Urinary bladder (tissue), 4 donors: Measurements from ENCODE around the gene TSC22D3. TPM values are rescaled to one million over a fixed set of nuclear protein-coding genes. Genes with fewer than 3 reads are reported as not detected.
A peak's percentile ranks its signal among the peaks of the same experiment; 100 is the strongest.

Experiments used
- DNase-seq: peaks from one replicate; pipeline ENCODE4 v3.0.0-alpha.2; 2015; ENCODE audit errors: extremely low spot score
- H3K27ac ChIP-seq: one replicate; pipeline ENCODE4 v1.5.1; 2013; ENCODE audit warnings: low read depth, mild to moderate bottlenecking, moderate library complexity
- H3K36me3 ChIP-seq: one replicate; pipeline ENCODE4 v1.6.1; 2013; ENCODE audit warnings: mild to moderate bottlenecking, moderate library complexity; ENCODE audit not compliant: insufficient read depth
- H3K4me1 ChIP-seq: one replicate; pipeline ENCODE4 v1.6.1; 2013; ENCODE audit warnings: mild to moderate bottlenecking, moderate library complexity; ENCODE audit not compliant: insufficient read depth
- H3K4me3 ChIP-seq: one replicate; pipeline ENCODE4 v1.5.1; 2013; ENCODE audit warnings: low read depth, low read length
- WGBS: extraction: QIAGEN DNeasy Blood & Tissue Kit; methylation state at CpG from one replicate; pipeline ENCODE4 v1.1.7; 2013; 5-methylcytosine and 5-hydroxymethylcytosine counted together
- polyA plus RNA-seq: library from polyadenylated mRNA; stranded (reverse); fragments of 200-250 nt; gene quantifications from one replicate; pipeline ENCODE4 v1.2.3, GENCODE V29; 2013
- total RNA-seq: library from RNA; depleted of rRNA; stranded (reverse); fragments of >200 nt; gene quantifications from one replicate; pipeline ENCODE4 v1.2.3, GENCODE V29; 2014
- donor health status: healthy with polysubstance abuse.
- donor health status: healthy.

Gene TSC22D3
- total and polyA plus RNA-seq, 2 donors = 63.2 to 843 TPM

DNA sequence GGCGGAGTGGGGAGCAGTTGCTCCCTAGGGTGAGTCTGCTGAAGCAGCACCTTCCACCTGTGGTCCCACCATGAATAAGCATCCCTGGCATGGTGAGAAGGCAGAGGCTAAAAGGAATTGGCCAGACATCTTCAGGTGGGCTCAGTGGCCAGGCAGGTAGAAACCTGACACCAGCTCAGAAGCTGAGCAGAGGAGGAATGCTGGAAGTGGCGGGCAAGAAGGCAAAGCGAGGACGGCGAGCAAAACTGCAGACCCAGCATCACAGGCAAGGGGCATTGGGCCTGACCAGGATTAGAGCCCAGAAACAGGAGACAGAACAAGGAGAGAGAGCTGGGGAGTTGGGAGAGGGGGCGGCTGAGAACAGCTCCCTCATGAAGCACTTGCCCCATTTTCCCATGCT, 25.3 kb downstream of the TSC22D3 start:
- no peaks in the 10 kb centered on the region for H3K4me1 ChIP-seq
- DNase-seq = no peak
- H3K4me3 ChIP-seq = no peak overlapping the region
- no peak overlapping the region for H3K27ac ChIP-seq
- H3K36me3 ChIP-seq = no peaks in the 10 kb centered on the region
- 97% methylated on average over 6 of the region's 6 CpGs for WGBS

DNA sequence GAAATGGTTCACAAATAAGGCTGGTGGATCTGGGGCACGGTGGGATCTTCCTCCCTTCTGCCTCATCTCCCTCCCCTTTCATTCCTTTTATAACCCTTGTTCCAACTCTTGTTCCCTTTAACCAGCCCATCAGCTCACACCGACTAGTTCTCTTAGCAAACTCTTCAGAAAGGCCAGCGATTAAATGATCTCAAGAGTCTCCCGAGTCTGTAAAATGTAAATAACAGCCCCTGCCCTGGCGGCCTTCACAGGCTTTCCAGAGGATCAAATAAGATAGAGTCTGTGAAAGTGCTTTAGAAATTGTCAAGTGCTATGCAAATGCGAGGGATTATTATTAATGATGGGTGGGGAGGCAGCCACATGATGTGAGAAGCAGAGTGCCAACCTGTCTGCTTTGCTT, 27.1 kb downstream of the TSC22D3 start:
- no peak overlapping the region for H3K4me3 ChIP-seq
- H3K27ac ChIP-seq = no peak overlapping the region
- 56% methylated on average over 6 of the region's 6 CpGs for WGBS
- H3K4me1 ChIP-seq = no peaks in the 10 kb centered on the region
- DNase-seq = no peak
- no peaks in the 10 kb centered on the region for H3K36me3 ChIP-seq

DNA sequence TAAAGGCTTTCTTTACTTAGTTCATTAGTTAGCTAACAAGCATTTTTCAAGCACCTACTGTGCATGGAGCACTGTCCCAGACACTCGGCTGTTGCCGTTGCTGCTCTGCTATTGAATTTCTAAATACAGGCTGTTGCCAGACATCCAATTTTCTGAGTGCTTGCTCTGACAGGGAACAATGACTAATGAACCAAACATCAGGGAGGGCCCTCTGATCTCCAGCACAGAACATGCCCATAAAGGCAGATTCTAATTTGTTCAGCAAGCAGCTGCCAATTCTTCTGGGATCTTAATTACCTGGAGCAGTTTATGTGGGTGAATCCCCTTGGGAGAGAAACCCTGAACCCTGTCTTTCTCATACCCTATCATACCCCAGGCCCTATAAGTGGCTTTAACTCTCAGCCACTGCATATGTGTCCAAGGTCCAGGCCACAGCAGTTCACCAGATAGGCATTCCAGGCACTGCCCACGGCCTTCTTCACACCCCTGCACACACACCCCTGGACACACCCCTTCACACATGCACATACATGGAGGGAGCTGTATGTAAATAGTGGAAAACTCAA, 27.9 kb downstream of the TSC22D3 start:
- H3K4me3 ChIP-seq = no peak overlapping the region
- H3K27ac ChIP-seq = peak overlapping the region; percentile 31
- no peaks in the 10 kb centered on the region for H3K36me3 ChIP-seq
- H3K4me1 ChIP-seq = no peaks in the 10 kb centered on the region
- no peak for DNase-seq
- 14% methylated on average over 3 of the region's 3 CpGs for WGBS

DNA sequence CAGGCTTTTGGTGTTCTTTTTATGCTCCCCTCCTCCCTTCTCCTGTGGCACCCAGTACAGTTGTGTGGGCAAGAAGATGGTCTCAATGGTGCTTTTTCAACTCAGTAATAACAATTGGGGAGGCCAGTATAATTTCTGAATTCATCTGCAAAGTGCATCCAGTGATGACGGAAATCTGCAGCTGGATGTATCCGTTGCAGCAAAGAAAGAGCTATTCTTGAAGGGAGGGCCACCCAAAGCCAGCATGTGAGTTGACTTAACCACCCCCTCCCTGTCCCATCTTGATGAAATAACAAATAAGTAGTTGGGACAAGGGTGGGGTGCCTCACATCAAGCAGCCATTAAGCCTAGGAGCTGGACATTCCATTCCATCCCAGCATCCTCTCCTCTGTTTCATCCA, 30.7 kb downstream of the TSC22D3 start:
- Histone ChIP-seq H3K27ac (no peak overlapping the region), H3K36me3 (no peaks in the 10 kb centered on the region), H3K4me1 (no peaks in the 10 kb centered on the region), H3K4me3 (no peak overlapping the region)
- DNase-seq = no peak
- WGBS = 92% methylated on average over 2 of the region's 2 CpGs

DNA sequence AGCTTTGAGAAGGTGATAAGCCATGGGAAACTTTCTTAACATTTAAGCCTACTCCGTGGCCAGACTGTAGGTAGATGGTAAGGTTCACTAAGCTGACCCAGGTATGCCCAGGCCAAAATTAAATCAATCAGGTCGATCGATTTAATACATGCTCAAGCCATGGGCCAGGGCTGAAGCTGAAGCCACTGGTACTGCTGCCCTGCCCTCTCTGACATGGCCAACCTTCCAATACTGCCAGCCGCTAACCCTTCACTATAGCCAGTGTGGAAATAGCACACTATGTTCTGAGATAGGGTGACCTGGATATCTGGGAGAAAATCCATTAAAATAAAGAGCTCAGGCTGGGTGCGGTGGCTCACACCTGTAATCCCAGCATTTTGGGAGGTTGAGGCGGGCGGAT, 31.6 kb downstream of the TSC22D3 start:
- Histone ChIP-seq H3K4me1 (peaks cover 2% of the 10 kb centered on the region), H3K27ac (peak overlapping the region; percentile 5), H3K4me3 (no peak overlapping the region), H3K36me3 (no peaks in the 10 kb centered on the region)
- no peak for DNase-seq
- 97% methylated on average over 7 of the region's 7 CpGs for WGBS

DNA sequence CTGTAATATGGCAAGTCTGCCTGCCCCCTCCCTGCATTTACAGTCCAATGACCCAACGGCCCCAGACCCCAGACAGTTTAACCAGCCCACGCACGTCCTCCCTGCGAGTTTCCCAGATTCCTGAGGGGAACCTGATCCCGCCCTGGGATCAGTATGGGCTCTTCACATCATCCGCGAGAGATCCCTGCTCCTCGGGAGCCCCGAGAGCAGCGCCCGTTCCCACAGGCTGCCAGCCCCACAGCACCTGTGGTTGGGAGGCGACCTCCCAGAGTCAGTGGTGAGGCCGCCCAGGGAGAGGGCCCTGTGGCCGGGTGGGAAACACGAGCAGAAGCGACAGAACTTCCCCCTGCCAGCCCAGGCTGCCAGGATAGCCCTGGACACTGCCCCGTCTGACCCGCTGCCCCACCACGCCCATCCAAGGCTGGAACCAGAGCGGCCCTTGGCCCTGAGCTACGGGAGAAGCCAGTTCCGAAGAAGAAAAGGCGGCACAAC, 32.8 kb downstream of the TSC22D3 start:
- Histone ChIP-seq H3K4me1 (peaks cover 2% of the 10 kb centered on the region), H3K27ac (peak overlapping the region; percentile 93), H3K4me3 (no peak overlapping the region), H3K36me3 (no peaks in the 10 kb centered on the region)
- 39% methylated on average over 23 of the region's 23 CpGs for WGBS
- no peak for DNase-seq

DNA sequence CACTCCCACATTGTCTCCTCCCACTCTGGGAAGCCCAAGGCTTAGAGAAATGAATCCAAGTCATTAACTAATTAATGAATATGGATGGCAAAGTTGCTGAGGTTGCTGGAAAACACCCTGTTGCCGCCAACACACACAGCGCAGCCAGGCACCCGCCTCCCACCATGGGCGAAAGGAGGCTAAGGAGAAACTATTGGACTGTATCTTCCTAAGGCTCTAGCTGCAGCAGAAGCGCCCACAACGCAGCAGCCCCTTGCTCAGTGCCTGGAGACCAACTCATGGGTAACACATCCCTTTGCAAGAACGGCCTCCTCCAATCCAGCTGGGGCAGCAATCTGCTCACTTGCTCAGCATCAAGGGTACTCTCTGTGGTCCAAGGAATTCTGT, 34.2 kb downstream of the TSC22D3 start:
- DNase-seq = no peak
- Histone ChIP-seq H3K4me3 (no peak overlapping the region), H3K4me1 (peaks cover 2% of the 10 kb centered on the region), H3K36me3 (no peaks in the 10 kb centered on the region), H3K27ac (peak overlapping the region; percentile 87)
- WGBS = 37% methylated on average over 7 of the region's 7 CpGs

DNA sequence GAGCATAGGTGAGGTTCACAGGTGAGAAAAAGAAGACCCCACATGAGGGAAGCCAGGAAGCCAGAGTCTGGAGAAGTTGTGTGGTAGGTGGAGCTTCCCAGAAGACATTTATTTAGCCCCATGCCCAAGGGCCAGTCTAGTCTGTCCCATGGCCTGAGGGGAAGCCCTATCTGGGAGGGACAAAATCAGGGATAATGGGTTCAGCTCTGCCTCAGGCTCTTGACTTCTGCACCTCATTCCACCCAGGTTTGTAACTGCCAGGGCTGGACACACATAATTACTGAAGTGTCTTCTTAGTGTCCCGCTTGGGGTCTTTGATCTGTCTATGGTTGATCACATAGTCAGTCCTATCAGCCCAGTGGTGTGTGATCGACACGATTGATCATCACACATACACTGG, 36.0 kb downstream of the TSC22D3 start:
- H3K4me3 ChIP-seq = no peak overlapping the region
- H3K36me3 ChIP-seq = no peaks in the 10 kb centered on the region
- 97% methylated on average over 3 of the region's 3 CpGs for WGBS
- DNase-seq = no peak
- peaks cover 2% of the 10 kb centered on the region for H3K4me1 ChIP-seq
- H3K27ac ChIP-seq = no peak overlapping the region

DNA sequence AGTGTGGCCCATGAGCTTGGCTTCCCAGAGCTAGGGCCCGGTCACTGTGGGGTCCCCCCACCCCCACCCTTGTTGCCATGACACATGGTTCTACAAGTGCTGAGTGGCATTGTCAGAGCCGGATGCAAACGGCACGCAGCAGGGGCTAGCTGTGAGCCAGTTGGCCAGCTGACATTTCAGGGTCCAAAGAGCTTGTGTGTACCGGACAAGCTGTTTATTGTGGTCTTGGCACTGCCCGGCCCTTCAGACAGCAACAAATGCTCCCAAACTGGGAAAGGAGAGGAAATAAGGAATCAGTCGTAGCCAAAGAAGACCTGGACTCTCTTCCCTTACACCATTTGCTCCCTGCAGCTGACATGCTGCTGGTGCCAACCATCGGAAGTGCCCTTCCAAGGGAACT, 36.8 kb downstream of the TSC22D3 start:
- H3K36me3 ChIP-seq = no peaks in the 10 kb centered on the region
- H3K4me1 ChIP-seq = peaks cover 2% of the 10 kb centered on the region
- DNase-seq = no peak
- 76% methylated on average over 8 of the region's 8 CpGs for WGBS
- H3K4me3 ChIP-seq = no peak overlapping the region
- peak overlapping the region; percentile 63 for H3K27ac ChIP-seq

DNA sequence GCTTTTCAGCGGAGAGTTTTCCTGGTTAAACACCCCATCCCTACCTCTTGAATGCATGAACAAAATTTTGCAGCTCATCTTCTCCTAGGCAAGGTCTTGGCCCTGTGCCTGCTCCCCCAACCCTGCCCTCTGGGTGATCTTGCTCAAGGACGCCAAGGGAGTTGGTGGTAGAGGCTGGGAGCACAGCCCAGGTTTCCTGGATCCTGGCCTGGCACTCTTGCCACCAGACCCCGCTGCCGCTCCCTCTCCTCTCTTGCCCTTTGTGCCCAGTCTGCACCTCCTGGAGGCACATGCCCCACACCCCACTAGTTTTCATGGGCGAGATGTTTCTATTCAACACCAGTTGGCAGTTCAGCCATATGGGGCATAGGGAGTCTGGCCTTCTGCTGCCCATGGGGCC, 37.3 kb downstream of the TSC22D3 start:
- Histone ChIP-seq H3K27ac (peak overlapping the region; percentile 41), H3K4me1 (peaks cover 2% of the 10 kb centered on the region), H3K36me3 (no peaks in the 10 kb centered on the region), H3K4me3 (no peak overlapping the region)
- WGBS = 95% methylated on average over 5 of the region's 5 CpGs
- DNase-seq = no peak

DNA sequence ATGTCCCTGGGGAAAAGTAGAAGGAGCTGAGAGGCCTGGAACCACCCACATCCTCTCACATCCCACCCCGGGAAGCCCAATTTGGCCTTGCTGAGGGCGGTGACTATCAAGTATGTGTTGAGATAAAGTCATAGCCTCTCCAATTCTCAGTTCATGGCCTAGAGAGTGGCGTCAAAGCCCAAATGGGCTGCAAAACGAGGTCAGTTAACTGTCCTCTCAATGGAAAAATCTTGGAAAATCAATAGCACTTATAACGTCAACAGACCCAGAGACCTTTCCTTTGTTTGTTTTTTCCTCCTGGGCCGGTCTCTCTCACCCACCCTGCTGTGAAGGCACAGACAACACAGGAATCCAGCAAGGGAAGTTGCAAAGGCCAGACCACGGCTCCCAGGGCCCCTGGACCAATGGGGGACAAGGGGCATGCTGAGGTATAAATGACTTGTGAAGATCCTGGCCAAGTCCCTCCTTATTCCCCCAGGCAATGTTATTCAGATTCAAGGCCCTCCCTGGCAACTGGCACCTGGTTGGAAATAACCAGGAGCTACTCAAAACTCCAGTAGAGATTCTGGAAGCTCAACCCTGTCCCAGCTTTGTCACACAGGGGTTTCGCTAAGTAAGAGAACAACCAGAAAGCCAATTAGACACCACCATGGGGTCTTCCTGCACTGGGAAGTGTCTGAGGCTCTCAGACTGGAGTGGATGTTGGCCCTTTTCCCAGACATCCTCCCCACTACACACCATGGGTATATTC, 38.6 kb downstream of the TSC22D3 start:
- no peak for DNase-seq
- peaks cover 2% of the 10 kb centered on the region for H3K4me1 ChIP-seq
- no peak overlapping the region for H3K4me3 ChIP-seq
- 73% methylated on average over 8 of the region's 8 CpGs for WGBS
- H3K36me3 ChIP-seq = no peaks in the 10 kb centered on the region
- no peak overlapping the region for H3K27ac ChIP-seq

DNA sequence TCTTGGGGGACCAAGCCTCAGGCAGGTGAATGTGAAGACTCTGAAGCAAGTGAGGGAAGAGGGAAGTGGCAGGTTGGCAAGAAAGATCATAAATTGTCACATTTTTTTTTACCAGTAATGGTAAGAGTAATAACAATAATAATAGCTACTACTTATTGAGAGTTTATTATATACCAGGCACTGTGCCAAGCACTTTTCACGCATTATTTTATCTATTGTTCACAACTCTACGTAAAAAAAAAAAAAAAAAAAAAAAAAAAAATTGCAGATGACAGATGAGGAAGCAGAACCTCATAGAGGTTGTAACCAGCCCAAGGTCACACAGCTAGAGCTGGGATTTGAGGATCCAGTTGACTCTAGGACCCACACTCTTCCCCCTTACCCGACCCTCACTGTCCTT, 40.9 kb downstream of the TSC22D3 start:
- no peak for DNase-seq
- Histone ChIP-seq H3K4me3 (no peak overlapping the region), H3K36me3 (no peaks in the 10 kb centered on the region), H3K27ac (no peak overlapping the region), H3K4me1 (peaks cover 2% of the 10 kb centered on the region)
- 79% methylated on average over 3 of the region's 3 CpGs for WGBS

DNA sequence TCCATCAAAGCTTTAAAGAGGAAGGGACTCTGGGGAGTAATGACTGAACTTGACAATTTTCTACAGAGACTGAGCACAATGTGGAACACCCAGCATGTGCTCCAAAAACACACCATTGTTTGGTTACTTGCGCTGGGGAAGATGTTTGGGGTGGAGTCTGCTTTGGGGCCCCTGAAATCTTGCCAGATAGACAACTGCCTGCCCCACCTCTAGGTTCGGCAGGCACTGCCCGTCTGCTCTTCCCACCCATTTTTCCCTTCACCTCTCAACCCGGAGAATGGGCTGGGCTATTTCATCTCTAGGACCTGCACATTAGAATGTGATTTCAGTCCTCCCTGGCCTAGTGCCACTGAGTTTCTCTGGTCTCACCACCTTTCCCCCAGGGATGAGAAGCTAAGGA, 41.9 kb downstream of the TSC22D3 start:
- no peak overlapping the region for H3K27ac ChIP-seq
- 74% methylated on average over 4 of the region's 4 CpGs for WGBS
- no peaks in the 10 kb centered on the region for H3K36me3 ChIP-seq
- no peak overlapping the region for H3K4me3 ChIP-seq
- H3K4me1 ChIP-seq = no peaks in the 10 kb centered on the region
- DNase-seq = no peak

DNA sequence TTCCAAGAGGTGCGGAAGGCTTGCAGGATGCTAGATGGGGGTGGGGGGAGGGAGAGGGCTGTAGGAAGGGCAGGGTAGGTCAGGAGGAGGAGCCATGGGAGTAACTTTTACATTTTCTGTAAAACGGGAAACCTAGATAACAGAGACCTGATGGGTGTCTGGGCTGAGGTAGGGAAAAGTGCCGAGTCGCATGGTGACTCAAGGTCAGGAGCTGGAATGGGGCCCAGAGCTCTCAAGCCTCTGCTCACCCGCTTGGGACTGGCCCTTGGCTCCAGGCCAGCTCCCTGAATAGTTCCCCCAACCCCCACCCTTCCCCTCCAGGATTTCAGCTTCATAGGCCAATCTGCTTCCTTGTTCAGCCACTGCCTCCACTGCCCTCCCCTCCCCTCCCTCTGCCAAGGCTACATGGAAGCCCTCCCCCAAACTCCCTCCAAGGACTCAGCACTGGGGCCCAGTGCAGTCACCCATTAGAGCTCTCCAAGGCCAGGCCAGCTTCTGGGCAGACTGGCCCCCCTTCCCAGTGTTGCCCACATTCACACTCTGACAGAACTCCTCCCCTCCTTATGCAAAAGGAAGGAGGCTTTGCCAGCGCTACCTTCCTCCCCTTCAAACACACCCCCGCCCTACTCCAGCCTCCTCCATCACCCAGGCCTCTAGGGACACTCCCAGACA, 43.6 kb downstream of the TSC22D3 start:
- no peak for DNase-seq
- WGBS = 21% methylated on average over 7 of the region's 7 CpGs
- Histone ChIP-seq H3K4me3 (no peak overlapping the region), H3K36me3 (no peaks in the 10 kb centered on the region), H3K27ac (peak overlapping the region; percentile 59), H3K4me1 (no peaks in the 10 kb centered on the region)
